GM12891 (cell line): Measurements from ENCODE around the gene GPATCH1.
"Not testable (repeated sequence)": the region's sequence is repeated elsewhere in the genome, so short reads cannot be mapped to it uniquely, and the experiment has no call there.

Experiments used
- POLR2A ChIP-seq: IDR thresholded peaks from 2 replicates; pipeline ENCODE4 v1.6.1; 2011; ENCODE audit warnings: low read depth, low read length, control low read depth
- POLR2AphosphoS5 ChIP-seq: IDR thresholded peaks from 2 replicates; pipeline ENCODE4 v1.6.1; 2011; ENCODE audit warnings: low read depth, low read length, control low read depth
- TAF1 ChIP-seq: IDR thresholded peaks from 2 replicates; pipeline ENCODE4 v1.6.1; 2011; ENCODE audit warnings: low read depth, low read length, control low read depth

DNA sequence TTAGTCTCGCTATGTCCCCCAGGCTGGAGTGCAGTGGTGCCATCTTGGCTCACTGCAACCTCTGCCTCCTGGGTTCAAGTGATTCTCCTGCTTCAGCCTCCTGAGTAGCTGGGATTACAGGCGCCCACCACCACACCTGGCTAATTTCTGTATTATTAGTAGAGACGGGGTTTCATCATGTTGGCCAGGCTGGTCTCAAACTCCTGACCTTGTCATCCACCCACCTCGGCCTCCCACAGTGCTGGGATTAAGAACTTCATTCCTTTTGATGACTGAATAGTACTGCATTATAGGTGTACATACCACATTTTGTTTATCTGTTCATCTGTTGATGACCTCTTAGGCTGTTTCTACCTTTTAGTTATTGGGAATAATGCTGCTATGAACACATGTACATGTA is 71.6 kb downstream of the GPATCH1 start:
- TF ChIP-seq TAF1, POLR2AphosphoS5, POLR2A: not testable (repeated sequence)
